ENCODE results near the gene PLIN3. TPM values are rescaled to one million over a fixed set of nuclear protein-coding genes. Genes with fewer than 3 reads are reported as not detected.

PLIN3 gene
- total and polyA plus RNA-seq, 2 of the 4 experiments (the other 2 are of a cell fraction) = 147 to 246 TPM

DNA sequence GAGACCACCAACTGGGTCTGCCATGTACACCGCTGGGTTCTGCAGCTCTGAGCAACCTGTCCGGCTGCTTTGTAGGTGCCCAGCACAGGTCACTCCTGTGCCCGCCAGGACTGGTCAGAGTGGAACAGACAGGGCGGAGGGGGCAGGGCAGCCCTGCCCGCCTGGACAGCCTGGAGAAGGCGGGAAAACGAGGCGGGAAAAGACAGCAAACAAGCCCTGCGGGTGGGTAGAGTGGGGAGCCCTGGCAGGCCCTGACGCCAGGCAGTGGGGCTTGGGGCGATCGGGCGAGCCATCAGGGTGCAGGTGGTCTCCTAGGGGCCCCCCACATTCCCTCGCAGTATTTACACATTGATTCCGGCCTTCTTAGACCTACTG lies 41.3 kb upstream of the PLIN3 start:
- no peak overlapping the region; the same call in 1 of the 2 replicates for H3K27ac ChIP-seq (ENCODE audit: insufficient read depth, low read length)
- BruUV-seq (replicated peaks) = no TSS peak
- no peak overlapping the region for H3K56ac ChIP-seq (ENCODE audit: extremely low read depth, insufficient read depth, low read length)
- no peaks in the 10 kb centered on the region; the same call in 1 of the 2 replicates for H3K36me3 ChIP-seq (ENCODE audit: control insufficient read depth, insufficient read depth, low read length)
- peak overlapping the region; percentile 88 for H2AK9ac ChIP-seq (replicated peaks; ENCODE audit: low read depth, low read length, poor library complexity)
- no peak overlapping the region for H3K18ac ChIP-seq (ENCODE audit: low read depth, low read length)
- 93% methylated on average over 5 of the region's 15 CpGs; no CpG with 5 or more reads in 1 of the 2 experiments for whole genome bisulfite sequencing, 2 experiments (ENCODE audit: extremely low coverage in 2 of 2, insufficient read length in 1 of 2)
- H3K79me1 ChIP-seq (ENCODE audit: low read depth in 1 of 2, low read length in 2 of 2) = peaks cover 0 to 30% of the 10 kb centered on the region in 2 experiments; a peak in 2 of 4 replicates
- peaks cover 8% of the 10 kb centered on the region for H4K20me1 ChIP-seq (ENCODE audit: insufficient read depth, low read length)
- TF ChIP-seq, protein P1, sequence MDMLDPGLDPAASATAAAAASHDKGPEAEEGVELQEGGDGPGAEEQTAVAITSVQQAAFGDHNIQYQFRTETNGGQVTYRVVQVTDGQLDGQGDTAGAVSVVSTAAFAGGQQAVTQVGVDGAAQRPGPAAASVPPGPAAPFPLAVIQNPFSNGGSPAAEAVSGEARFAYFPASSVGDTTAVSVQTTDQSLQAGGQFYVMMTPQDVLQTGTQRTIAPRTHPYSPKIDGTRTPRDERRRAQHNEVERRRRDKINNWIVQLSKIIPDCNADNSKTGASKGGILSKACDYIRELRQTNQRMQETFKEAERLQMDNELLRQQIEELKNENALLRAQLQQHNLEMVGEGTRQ (IDR thresholded peaks at IDR 0.05; ENCODE audit: low read depth, low read length) = no peak
- TF ChIP-seq RFX5 (IDR thresholded peaks at IDR 0.05; ENCODE audit: low read depth, low read length) = no peak
- no peak for TF ChIP-seq MXI1 (IDR thresholded peaks at IDR 0.05; ENCODE audit: borderline replicate concordance, low read depth, low read length)
- no peak for TF ChIP-seq MAFK (IDR thresholded peaks at IDR 0.05; ENCODE audit: low read depth, low read length)
- TF ChIP-seq POLR2A (IDR thresholded peaks at IDR 0.05; ENCODE audit: low read depth, low read length) = no peak
- TF ChIP-seq, protein P2, sequence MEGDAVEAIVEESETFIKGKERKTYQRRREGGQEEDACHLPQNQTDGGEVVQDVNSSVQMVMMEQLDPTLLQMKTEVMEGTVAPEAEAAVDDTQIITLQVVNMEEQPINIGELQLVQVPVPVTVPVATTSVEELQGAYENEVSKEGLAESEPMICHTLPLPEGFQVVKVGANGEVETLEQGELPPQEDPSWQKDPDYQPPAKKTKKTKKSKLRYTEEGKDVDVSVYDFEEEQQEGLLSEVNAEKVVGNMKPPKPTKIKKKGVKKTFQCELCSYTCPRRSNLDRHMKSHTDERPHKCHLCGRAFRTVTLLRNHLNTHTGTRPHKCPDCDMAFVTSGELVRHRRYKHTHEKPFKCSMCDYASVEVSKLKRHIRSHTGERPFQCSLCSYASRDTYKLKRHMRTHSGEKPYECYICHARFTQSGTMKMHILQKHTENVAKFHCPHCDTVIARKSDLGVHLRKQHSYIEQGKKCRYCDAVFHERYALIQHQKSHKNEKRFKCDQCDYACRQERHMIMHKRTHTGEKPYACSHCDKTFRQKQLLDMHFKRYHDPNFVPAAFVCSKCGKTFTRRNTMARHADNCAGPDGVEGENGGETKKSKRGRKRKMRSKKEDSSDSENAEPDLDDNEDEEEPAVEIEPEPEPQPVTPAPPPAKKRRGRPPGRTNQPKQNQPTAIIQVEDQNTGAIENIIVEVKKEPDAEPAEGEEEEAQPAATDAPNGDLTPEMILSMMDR (conservative IDR thresholded peaks at IDR 0.05; ENCODE audit: low read depth, low read length) = no peak
- TF ChIP-seq NFE2L2 (IDR thresholded peaks at IDR 0.05; ENCODE audit: low read depth, low read length) = no peak
- no peak for TF ChIP-seq RCOR1 (IDR thresholded peaks at IDR 0.05; ENCODE audit: insufficient replicate concordance, low read length)
- no peak for TF ChIP-seq CEBPB (IDR thresholded peaks at IDR 0.05; ENCODE audit: low read depth, low read length)
- no peak for TF ChIP-seq MAZ (IDR thresholded peaks at IDR 0.05; ENCODE audit: borderline replicate concordance, low read depth, low read length)
- TF ChIP-seq RAD21 (IDR thresholded peaks at IDR 0.05; ENCODE audit: low read length) = no peak
- H2BK20ac ChIP-seq (ENCODE audit: low read depth, low read length) = no peak overlapping the region
- H3K23ac ChIP-seq (ENCODE audit: low read depth, low read length) = no peak overlapping the region
- 0 out of 2 replicates have a peak overlapping the region, but pooled peaks have one; percentile 23 for H3K4ac ChIP-seq (ENCODE audit: low read depth, low read length)
- peak overlapping the region; percentile 94 for H2AFZ ChIP-seq (replicated peaks; ENCODE audit: low read length, poor library complexity)
- H3K4me3 ChIP-seq (ENCODE audit: insufficient read depth, low read depth, low read length) = no peak overlapping the region
- no peak overlapping the region for H3K14ac ChIP-seq (replicated peaks; ENCODE audit: low read depth, low read length)
- peaks cover 18% of the 10 kb centered on the region for H3K4me1 ChIP-seq (ENCODE audit: control insufficient read depth, insufficient read depth, low read length)
- H2BK5ac ChIP-seq (ENCODE audit: low read depth, low read length, poor library complexity, severe bottlenecking) = no peak overlapping the region
- no peak overlapping the region for H3K4me2 ChIP-seq (ENCODE audit: low read depth, low read length)
- peak overlapping the region in 1 of 2 experiments; percentile 48; a peak in 1 of 4 replicates for H4K8ac ChIP-seq (ENCODE audit: low read depth in 2 of 2, low read length in 2 of 2)
- no peak overlapping the region for H4K5ac ChIP-seq (ENCODE audit: low read depth, low read length)
- no peaks in the 10 kb centered on the region for H3K27me3 ChIP-seq (ENCODE audit: control insufficient read depth, insufficient read depth, low read length)
- intact Hi-C loops (cut with micrococcal nuclease) = no loop called here
- no peak overlapping the region for H3K9ac ChIP-seq (ENCODE audit: low read depth, low read length)
- H3K9me3 ChIP-seq (ENCODE audit: control insufficient read depth, insufficient read depth, low read length) = no peaks in the 10 kb centered on the region
- peak overlapping the region; percentile 9; the same call in 1 of the 2 replicates for H2BK120ac ChIP-seq (ENCODE audit: low read depth, low read length)
- H2AK5ac ChIP-seq (ENCODE audit: low read depth, low read length) = peak overlapping the region; percentile 43
- DNase-seq (no peak), ATAC-seq (ENCODE audit: low read depth) (no peak)
- H4K91ac ChIP-seq (ENCODE audit: insufficient read depth, low read depth, low read length) = peak overlapping the region; percentile 31; the same call in 1 of the 2 replicates
- H3K9me1 ChIP-seq (ENCODE audit: insufficient read depth, low read length) = peaks cover 4% of the 10 kb centered on the region; the same call in 1 of the 2 replicates
- dilution Hi-C loops (cut with HindIII; ENCODE audit: low sequenced_read_pairs, unreplicated experiment) = no loop called here
- no peak overlapping the region for H2BK15ac ChIP-seq (ENCODE audit: low read depth, low read length)
- ChIA-PET POLR2A (ENCODE audit: unreplicated experiment) (interaction anchor here (0.6 kb wide), 2 partner anchors 42 to 121 kb away, joined by 7 read pairs; no protein-coding TSS in a partner anchor), CTCF (no interaction called here)
- in situ Hi-C loops (cut with MboI; ENCODE audit: low sequenced_read_pairs) = no loop called here

Measured in IMR-90 (cell line).